ENCODE data around the gene PLEKHJ1.

GRCh38 chr19:2252797-2253105 lies 16.6 kb upstream of the PLEKHJ1 start:
- TF ChIP-seq POLR2A (IDR thresholded peaks at IDR 0.05) (no peak), CTCF (IDR thresholded peaks at IDR 0.05) (no peak)
